Calu3 (cell line): ENCODE measurements around the gene ATRX. TPM values are rescaled to one million over a fixed set of nuclear protein-coding genes. Genes with fewer than 3 reads are reported as not detected.
"Not testable (repeated sequence)": the region's sequence is repeated elsewhere in the genome, so short reads cannot be mapped to it uniquely, and the experiment has no call there.

Experiments used
- BruUV-seq: library from RNA; stranded (reverse); fragments of 400-500 nt; replicated peaks from 2 replicates; lab custom pipeline; 2021; lab: Mats Ljungman, UMichigan
- CTCF ChIA-PET: fragments of 300-600 bp; sonication (Branson Sonifier 250); formaldehyde crosslinking; loops from one replicate; lab custom pipeline; 2022; ENCODE audit warnings: antibody characterized with exemption; lab: Charles Lee
- DNase-seq: peaks from one replicate; pipeline ENCODE4 v3.0.0; 2022
- H3K27ac Mint-ChIP-seq: one replicate; pipeline ENCODE4 v1.8.0; 2022; ENCODE audit warnings: mixed read lengths; ENCODE audit not compliant: unreplicated experiment
- H3K27me3 Mint-ChIP-seq: one replicate; pipeline ENCODE4 v1.8.0; 2022; ENCODE audit warnings: mixed read lengths; ENCODE audit not compliant: unreplicated experiment
- H3K36me3 Mint-ChIP-seq: one replicate; pipeline ENCODE4 v1.8.0; 2022; ENCODE audit warnings: mild to moderate bottlenecking, moderate library complexity, mixed read lengths; ENCODE audit not compliant: insufficient read depth, unreplicated experiment
- H3K4me1 Mint-ChIP-seq: one replicate; pipeline ENCODE4 v1.8.0; 2022; ENCODE audit warnings: mild to moderate bottlenecking, low read depth, mixed read lengths; ENCODE audit not compliant: unreplicated experiment
- H3K4me3 Mint-ChIP-seq: one replicate; pipeline ENCODE4 v1.8.0; 2022; ENCODE audit warnings: mild to moderate bottlenecking, low read depth, moderate library complexity, mixed read lengths; ENCODE audit not compliant: unreplicated experiment
- H3K9me3 Mint-ChIP-seq: one replicate; pipeline ENCODE4 v1.8.0; 2022; ENCODE audit warnings: low read depth, mixed read lengths; ENCODE audit not compliant: unreplicated experiment
- CTCF ChIP-seq: fragments of 200-600 bp; IDR thresholded peaks from one replicate; pipeline ENCODE4 v1.8.0; 2022; ENCODE audit warnings: antibody characterized with exemption; ENCODE audit not compliant: unreplicated experiment
- intact Hi-C: fragments of 100-400 bp; cut with micrococcal nuclease; formaldehyde crosslinking; loops from one replicate; pipeline ENCODE4 v1.10.0; 2022; ENCODE audit not compliant: unreplicated experiment
- total RNA-seq: library from RNA; stranded (reverse); gene quantifications from 2 replicates; pipeline ENCODE4 v1.2.3, GENCODE V29; 2022

ATRX gene
- total RNA-seq, 1 experiment from 2014 or later: 116 TPM

DNA sequence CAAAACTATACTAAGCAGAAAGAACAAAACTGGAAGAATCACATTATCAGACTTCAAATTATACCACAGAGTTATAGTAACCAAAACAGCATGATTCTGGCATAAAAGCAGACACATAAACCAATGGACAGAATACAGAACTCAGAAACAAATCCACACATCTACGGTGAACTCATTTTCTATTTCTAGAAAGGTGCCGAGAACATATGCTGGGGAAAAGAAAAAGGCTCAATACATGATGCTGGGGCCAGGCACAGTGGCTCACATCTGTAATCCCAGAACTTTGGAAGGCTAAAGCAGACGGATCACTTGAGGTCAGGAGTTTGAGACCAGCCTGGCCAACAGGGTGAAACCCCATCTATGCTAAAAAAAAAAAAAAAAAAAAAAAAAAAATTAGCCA is 52.7 kb downstream of the ATRX start:
- no TSS peak for BruUV-seq
- H3K27me3 Mint-ChIP-seq: no peaks in the 10 kb centered on the region
- H3K9me3 Mint-ChIP-seq: no peaks in the 10 kb centered on the region
- no peak for DNase-seq
- no peaks in the 10 kb centered on the region for H3K36me3 Mint-ChIP-seq
- H3K27ac Mint-ChIP-seq: no peak overlapping the region
- CTCF ChIA-PET: no interaction called here
- no peak for TF ChIP-seq CTCF
- H3K4me3 Mint-ChIP-seq: no peak overlapping the region
- peaks cover 17% of the 10 kb centered on the region for H3K4me1 Mint-ChIP-seq
- intact Hi-C loops: no loop called here

- CTCF ChIA-PET: no interaction called here
- Mint-ChIP-seq H3K4me1 (peaks cover 17% of the 10 kb centered on the region), H3K27me3 (no peaks in the 10 kb centered on the region), H3K36me3 (no peaks in the 10 kb centered on the region), H3K9me3 (no peaks in the 10 kb centered on the region), H3K27ac (no peak overlapping the region), H3K4me3 (no peak overlapping the region)
- no peak for TF ChIP-seq CTCF
- intact Hi-C loops: no loop called here
- no TSS peak for BruUV-seq
- DNase-seq: peak; percentile 0
Observed at GRCh38 chrX:77731821-77732419, 54.1 kb downstream of the ATRX start.

DNA sequence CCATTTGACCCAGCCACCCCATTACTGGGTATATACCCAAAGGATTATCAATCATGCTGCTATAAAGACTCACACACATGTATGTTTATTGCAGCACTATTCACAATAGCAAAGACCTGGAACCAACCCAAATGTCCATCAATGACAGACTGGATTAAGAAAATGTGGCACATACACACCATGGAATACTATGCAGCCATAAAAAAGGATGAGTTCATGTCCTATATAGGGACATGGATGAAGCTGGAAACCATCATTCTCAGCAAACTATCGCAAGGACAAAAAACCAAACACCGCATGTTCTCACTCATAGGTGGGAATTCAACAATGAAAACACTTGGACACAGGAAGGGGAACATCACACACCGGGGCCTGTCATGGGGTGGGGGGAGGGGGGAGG is 59.9 kb downstream of the ATRX start:
- DNase-seq, H3K4me3 Mint-ChIP-seq, H3K36me3 Mint-ChIP-seq, H3K4me1 Mint-ChIP-seq, CTCF ChIA-PET, H3K27ac Mint-ChIP-seq, H3K27me3 Mint-ChIP-seq, intact Hi-C loops, H3K9me3 Mint-ChIP-seq, BruUV-seq: not testable (repeated sequence)

DNA sequence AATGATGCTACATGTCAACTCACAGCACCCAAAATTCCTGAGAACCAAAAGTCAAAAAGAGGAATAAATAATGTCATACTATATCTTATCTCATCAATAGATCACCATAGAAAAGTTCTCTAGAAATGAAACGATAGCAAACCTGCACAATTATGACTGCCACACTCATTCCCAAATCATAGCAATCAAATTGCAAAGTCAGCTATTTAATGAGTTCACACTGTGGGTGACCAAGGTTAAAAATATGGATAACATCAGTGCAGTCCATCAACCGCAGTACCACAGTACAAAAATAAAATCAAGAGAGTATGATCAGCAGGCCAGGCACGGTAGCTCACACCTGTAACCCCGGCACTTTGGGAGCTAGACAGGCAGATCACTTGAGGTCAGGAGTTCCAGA is 62.3 kb downstream of the ATRX start:
- Mint-ChIP-seq H3K27ac (no peak overlapping the region), H3K36me3 (no peaks in the 10 kb centered on the region), H3K27me3 (no peaks in the 10 kb centered on the region), H3K4me1 (peaks cover 19% of the 10 kb centered on the region), H3K4me3 (no peak overlapping the region), H3K9me3 (no peaks in the 10 kb centered on the region)
- no peak for TF ChIP-seq CTCF
- CTCF ChIA-PET: no interaction called here
- intact Hi-C loops: no loop called here
- BruUV-seq: no TSS peak
- no peak for DNase-seq

DNA sequence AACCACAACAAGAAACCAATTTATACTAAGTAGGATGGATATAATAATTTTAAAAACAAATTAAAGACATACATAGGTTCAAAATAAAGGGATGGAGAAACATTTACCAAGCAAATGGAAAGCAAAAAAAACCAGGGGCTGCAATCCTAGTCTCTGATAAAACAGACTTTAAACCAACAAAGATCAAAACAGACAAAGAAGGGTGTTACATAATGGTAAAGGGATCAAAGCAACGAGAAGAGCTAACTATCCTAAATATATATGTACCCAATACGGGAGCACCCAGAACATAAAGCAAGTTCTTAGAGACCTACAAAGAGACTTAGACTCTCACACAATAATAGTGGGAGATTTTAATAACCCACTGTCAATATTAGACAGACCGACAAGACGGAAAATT is 66.6 kb downstream of the ATRX start:
- intact Hi-C loops: no loop called here
- Mint-ChIP-seq H3K4me3 (no peak overlapping the region), H3K9me3 (no peaks in the 10 kb centered on the region), H3K4me1 (peaks cover 19% of the 10 kb centered on the region), H3K27me3 (no peaks in the 10 kb centered on the region), H3K36me3 (peaks cover 7% of the 10 kb centered on the region), H3K27ac (no peak overlapping the region)
- CTCF ChIA-PET: no interaction called here
- no TSS peak for BruUV-seq
- DNase-seq: no peak
- TF ChIP-seq CTCF: no peak
